Measurements from ENCODE around the gene COX14.

Gene COX14

GRCh38 chr12:50077099-50077498 lies 34.9 kb upstream of the COX14 start:
- POLR2A ChIA-PET, result no interaction called here

DNA sequence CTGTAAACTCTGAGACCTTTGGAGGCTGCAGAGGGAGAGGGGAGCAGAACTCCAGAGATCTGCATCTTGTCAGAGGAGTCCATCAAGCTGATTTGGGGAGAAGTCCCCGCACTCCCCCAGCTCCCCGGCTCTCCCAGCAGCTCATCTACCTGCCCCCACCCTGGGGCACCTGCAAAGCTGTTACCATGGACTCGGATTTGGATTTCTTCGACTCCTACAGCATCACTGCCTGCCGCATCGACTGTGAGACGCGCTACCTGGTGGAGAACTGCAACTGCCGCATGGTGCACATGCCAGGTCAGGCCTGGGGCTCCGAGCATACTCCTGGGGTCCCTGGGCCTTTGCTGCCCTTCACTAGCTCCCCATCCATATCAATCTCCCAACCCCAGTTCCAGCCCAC lies 33.8 kb upstream of the COX14 start:
- ChIA-PET CTCF (no interaction called here), POLR2A (interaction anchor here (0.7 kb wide), 1 partner anchor 89 kb away, joined by 3 read pairs; the partner anchor contains the start of gene CERS5)
- DNase-seq (ENCODE audit: extremely low spot score), result no peak
- TF ChIP-seq FOXK2 (IDR thresholded peaks at IDR 0.05) (no peak), NFRKB (IDR thresholded peaks at IDR 0.05) (no peak), FOXA1 (IDR thresholded peaks at IDR 0.05) (no peak), ZNF384 (IDR thresholded peaks at IDR 0.05) (no peak), PKNOX1 (IDR thresholded peaks at IDR 0.05) (no peak), HDGF (IDR thresholded peaks at IDR 0.05; ENCODE audit: borderline replicate concordance) (no peak), ELF4 (IDR thresholded peaks at IDR 0.05) (no peak), ARNT (IDR thresholded peaks at IDR 0.05) (no peak), BHLHE40 (IDR thresholded peaks at IDR 0.05; ENCODE audit: borderline replicate concordance) (no peak), LEF1 (IDR thresholded peaks at IDR 0.05; ENCODE audit: borderline replicate concordance) (no peak), FOXM1 (IDR thresholded peaks at IDR 0.05; ENCODE audit: borderline replicate concordance) (no peak), L3MBTL2 (conservative IDR thresholded peaks at IDR 0.05) (no peak), SP1 (IDR thresholded peaks at IDR 0.05) (no peak), SUZ12 (IDR thresholded peaks at IDR 0.05) (no peak), TARDBP (IDR thresholded peaks at IDR 0.05) (no peak), CTBP1 (IDR thresholded peaks at IDR 0.05; ENCODE audit: borderline replicate concordance) (no peak)

More at GRCh38 chr12:50077099-50077498, 34.9 kb upstream of the COX14 start:
- DNase-seq (ENCODE audit: extremely low spot score), result no peak
- TF ChIP-seq ARNT (IDR thresholded peaks at IDR 0.05) (no peak), ELF4 (IDR thresholded peaks at IDR 0.05) (no peak), PKNOX1 (IDR thresholded peaks at IDR 0.05) (no peak), HDGF (IDR thresholded peaks at IDR 0.05; ENCODE audit: borderline replicate concordance) (no peak), TARDBP (IDR thresholded peaks at IDR 0.05) (no peak), FOXM1 (IDR thresholded peaks at IDR 0.05; ENCODE audit: borderline replicate concordance) (no peak), FOXK2 (IDR thresholded peaks at IDR 0.05) (no peak), FOXA1 (IDR thresholded peaks at IDR 0.05) (no peak), BHLHE40 (IDR thresholded peaks at IDR 0.05; ENCODE audit: borderline replicate concordance) (no peak), CTBP1 (IDR thresholded peaks at IDR 0.05; ENCODE audit: borderline replicate concordance) (no peak), NFRKB (IDR thresholded peaks at IDR 0.05) (no peak), LEF1 (IDR thresholded peaks at IDR 0.05; ENCODE audit: borderline replicate concordance) (no peak), SP1 (IDR thresholded peaks at IDR 0.05) (no peak), ZNF384 (IDR thresholded peaks at IDR 0.05) (no peak), L3MBTL2 (conservative IDR thresholded peaks at IDR 0.05) (no peak), SUZ12 (IDR thresholded peaks at IDR 0.05) (no peak)
- CTCF ChIA-PET, result no interaction called here

GRCh38 chr12:50079771-50080170 lies 32.3 kb upstream of the COX14 start:
- POLR2A ChIA-PET, result no interaction called here
- TF ChIP-seq PKNOX1 (IDR thresholded peaks at IDR 0.05) (no peak), FOXA1 (IDR thresholded peaks at IDR 0.05) (no peak), ARNT (IDR thresholded peaks at IDR 0.05) (no peak), BHLHE40 (IDR thresholded peaks at IDR 0.05; ENCODE audit: borderline replicate concordance) (no peak), NFRKB (IDR thresholded peaks at IDR 0.05) (no peak), FOXM1 (IDR thresholded peaks at IDR 0.05; ENCODE audit: borderline replicate concordance) (no peak), SUZ12 (IDR thresholded peaks at IDR 0.05) (no peak), SP1 (IDR thresholded peaks at IDR 0.05) (no peak), LEF1 (IDR thresholded peaks at IDR 0.05; ENCODE audit: borderline replicate concordance) (no peak), ZNF384 (IDR thresholded peaks at IDR 0.05) (no peak)
- DNase-seq (ENCODE audit: extremely low spot score), result no peak
- CTCF ChIA-PET, result no interaction called here

- ChIA-PET POLR2A (no interaction called here), CTCF (interaction anchor here (1.4 kb wide), 1 partner anchor 30 kb away, joined by 3 read pairs; the partner anchor contains the start of gene COX14)
- no peak for TF ChIP-seq PKNOX1 (IDR thresholded peaks at IDR 0.05)
- no peak for TF ChIP-seq SUZ12 (IDR thresholded peaks at IDR 0.05)
- TF ChIP-seq FOXK2 (IDR thresholded peaks at IDR 0.05), result no peak
- no peak for TF ChIP-seq L3MBTL2 (conservative IDR thresholded peaks at IDR 0.05)
- TF ChIP-seq FOXA1 (IDR thresholded peaks at IDR 0.05), result no peak
- no peak for TF ChIP-seq BHLHE40 (IDR thresholded peaks at IDR 0.05; ENCODE audit: borderline replicate concordance)
- TF ChIP-seq HDGF (IDR thresholded peaks at IDR 0.05; ENCODE audit: borderline replicate concordance), result no peak
- TF ChIP-seq SP1 (IDR thresholded peaks at IDR 0.05), result no peak
- TF ChIP-seq FOXM1 (IDR thresholded peaks at IDR 0.05; ENCODE audit: borderline replicate concordance), result no peak
- TF ChIP-seq TARDBP (IDR thresholded peaks at IDR 0.05), result no peak
- TF ChIP-seq CTBP1 (IDR thresholded peaks at IDR 0.05; ENCODE audit: borderline replicate concordance), result no peak
- TF ChIP-seq NFRKB (IDR thresholded peaks at IDR 0.05), result no peak
- no peak for DNase-seq (ENCODE audit: extremely low spot score)
Observed at GRCh38 chr12:50081096-50081808, 30.8 kb upstream of the COX14 start.

DNA sequence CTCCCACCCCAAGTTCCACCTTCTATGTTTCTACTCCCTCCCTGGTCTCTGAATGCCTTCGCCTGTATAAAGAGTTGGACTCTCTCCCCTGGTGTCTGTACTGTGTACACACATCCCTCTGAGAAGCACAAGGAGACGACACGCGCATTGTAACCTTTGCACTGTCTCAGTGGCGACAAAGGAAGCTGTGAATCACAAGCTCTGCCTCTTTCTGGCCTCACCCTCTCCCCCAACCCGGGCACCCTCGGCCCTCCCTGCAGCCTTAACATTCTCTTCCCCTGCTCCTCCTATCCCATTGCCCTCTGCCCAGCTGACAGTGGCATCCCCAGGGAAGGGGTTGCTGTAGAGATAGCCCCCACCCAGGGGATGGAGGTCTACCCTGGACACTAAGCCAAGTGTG lies 29.4 kb upstream of the COX14 start:
- TF ChIP-seq TARDBP (IDR thresholded peaks at IDR 0.05) (no peak), FOXA1 (IDR thresholded peaks at IDR 0.05) (no peak), CTBP1 (IDR thresholded peaks at IDR 0.05; ENCODE audit: borderline replicate concordance) (no peak), ZNF384 (IDR thresholded peaks at IDR 0.05) (no peak), SUZ12 (IDR thresholded peaks at IDR 0.05) (no peak), ARNT (IDR thresholded peaks at IDR 0.05) (no peak), BHLHE40 (IDR thresholded peaks at IDR 0.05; ENCODE audit: borderline replicate concordance) (no peak), PKNOX1 (IDR thresholded peaks at IDR 0.05) (no peak)
- no peak for DNase-seq (ENCODE audit: extremely low spot score)
- ChIA-PET POLR2A (interaction anchor here (0.9 to 1.4 kb wide), 3 partner anchors 15 to 85 kb away, joined by 3 to 6 read pairs (median 4); partner anchors contain the start of genes CERS5 and COX14), CTCF (interaction anchor here (1.4 to 2.3 kb wide), 2 partner anchors 28 to 29 kb away, joined by 3 to 16 read pairs; partner anchors contain the start of gene COX14)
